NCI-H510A treated with DMSO at 0.1 percent for 48 hours (cell line): ENCODE measurements around the gene CDK4.

Experiments used
- DNase-seq: peaks from one replicate; lab custom pipeline; 2025; lab: John Stamatoyannopoulos, UW

The CDK4 gene

DNA sequence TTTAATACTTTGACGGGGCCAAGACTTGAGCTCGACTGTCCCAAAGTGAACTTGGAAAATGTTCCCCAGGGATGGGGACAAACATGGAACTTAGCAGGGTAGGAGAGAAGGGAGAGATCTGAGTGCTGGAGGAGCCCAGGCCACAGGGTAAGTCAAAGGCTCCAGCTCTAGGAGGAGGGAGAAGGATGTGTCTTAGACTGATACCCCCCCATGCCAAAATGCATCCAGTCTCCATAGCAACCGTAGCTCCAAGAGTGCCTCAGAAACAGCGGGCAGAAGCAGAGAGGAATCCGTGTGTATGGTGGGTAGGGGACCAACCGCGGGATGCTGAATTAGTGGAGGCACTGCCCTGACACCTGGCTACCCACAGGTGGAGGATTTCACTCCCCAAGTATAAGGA is 12.7 kb downstream of the CDK4 start:
- DNase-seq, result no peak

- DNase-seq, result no peak
Observed at GRCh38 chr12:57738661-57739237, 13.4 kb downstream of the CDK4 start, which contains the start of gene AGAP2. Gene AGAP2, minus strand, starts transcription at chr12:57738742. Its CDS starts 496 bp downstream, at chr12:57738246.

DNA sequence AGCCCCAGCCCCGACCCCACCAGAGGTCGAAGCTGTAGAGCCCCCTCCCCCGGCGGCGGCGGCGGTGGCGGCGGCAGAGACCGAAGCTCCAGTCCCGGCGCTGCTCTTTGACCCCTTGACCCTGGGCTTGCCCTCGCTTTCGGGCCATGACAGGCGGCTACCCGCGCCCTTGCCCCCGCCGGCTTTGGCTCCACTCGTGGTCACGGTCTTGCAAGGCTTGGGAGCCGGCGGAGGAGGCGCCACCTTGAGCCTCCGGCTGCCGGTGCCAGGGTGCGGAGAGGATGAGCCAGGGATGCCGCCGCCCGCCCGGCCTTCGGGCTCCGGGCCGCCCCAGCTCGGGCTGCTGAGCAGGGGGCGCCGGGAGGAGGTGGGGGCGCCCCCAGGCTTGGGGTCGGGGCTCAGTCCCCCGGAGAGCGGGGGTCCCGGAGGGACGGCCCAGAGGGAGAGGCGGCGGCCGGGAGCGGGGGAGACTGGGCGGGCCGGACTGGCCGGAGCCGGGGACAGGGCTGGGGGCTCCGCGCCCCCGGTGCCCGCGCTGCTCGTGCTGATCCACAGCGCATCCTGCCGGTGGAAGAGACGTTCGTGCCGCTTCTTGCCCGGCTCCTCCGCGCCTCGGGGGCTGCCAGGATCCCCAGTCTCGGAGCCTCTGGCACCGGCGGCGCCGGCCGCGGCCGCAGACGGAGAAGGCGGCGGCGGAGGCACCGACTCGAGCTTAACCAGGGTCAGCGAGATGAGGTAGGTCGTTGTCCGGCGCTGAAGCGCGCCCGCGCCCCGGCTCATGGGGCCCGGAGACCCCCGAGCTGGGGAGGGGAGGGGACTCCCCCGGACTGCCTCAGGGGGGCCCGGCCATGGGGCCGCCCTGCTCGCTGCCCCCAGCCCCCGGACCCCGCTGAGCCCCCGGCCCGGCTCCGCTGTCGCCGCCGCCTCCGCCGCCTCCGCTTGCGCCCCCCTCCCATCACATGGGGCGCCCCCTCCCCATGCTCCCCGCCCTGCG is 14.3 kb downstream of the CDK4 start:
- no peak for DNase-seq

GRCh38 chr12:57736741-57737466 is 15.2 kb downstream of the CDK4 start:
- no peak for DNase-seq

DNA sequence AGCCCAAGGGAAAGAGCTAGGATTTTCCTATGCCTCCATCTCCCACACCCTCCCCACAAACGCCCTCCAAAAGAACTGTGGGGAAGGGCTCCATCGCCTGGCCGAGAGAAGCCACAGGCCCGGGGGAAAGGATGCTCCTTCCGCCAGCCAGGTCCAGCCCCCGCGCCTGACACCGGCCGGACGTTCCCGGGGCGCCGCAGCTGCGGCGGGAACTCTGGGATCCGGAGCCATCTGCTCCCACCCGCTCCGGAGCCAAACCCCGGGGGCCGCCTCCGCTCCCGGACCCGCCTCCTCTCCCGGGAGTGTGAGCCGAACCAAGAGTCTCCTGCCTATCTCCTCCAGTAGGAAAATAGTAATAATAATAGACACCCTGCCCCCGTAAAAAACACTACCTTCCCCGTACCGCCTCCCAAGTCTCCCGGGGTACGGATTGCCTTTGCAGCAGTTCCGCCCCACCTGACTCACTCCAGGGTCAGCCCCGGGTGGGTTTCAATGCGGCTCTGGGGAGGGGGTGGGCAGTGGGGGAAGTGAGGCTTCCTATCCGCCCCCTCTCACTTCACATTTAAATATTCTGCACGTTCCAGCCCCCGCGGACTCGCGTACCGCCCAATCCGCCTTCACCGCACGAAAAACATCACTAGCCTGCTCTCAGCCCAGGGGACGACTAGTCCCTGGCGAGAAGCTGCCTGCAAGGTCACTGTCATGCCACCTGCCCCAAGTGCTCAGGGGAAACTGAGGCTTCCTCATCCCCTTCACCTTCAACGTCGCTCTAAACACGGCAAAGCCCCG is 16.0 kb downstream of the CDK4 start:
- peak; percentile 66 for DNase-seq

DNA sequence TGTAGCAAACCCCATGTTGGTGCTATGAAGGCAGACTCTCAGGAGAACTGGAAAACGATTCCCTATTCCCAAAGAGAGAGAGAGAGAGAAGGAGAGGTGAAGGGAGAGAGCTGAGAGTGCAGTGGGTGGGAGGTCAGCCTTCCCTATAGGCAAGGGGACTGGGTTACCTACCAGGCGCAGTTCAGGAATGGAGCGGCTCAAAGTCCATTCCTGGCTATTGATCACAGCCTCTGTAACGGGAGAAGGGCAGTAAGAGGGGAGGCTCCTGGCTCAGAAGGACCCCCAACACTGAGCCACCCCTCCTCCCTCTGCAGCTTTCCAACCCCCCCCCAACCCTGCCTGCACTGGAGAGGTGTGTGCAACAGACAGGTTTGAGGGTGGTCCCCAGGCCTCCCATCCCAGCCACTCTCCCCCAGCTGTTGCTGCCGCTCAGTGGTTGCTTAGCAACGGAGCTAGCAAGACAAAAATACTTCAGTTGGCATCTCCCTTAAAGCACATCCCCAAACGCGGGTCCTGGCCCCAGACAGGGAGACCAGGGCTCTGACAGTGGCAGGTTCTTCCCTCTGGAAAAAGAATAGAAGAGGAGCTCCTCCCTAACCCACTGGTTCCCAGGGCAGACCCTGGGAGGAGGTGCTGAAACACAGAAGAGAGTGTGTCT is 16.8 kb downstream of the CDK4 start:
- no peak for DNase-seq

DNA sequence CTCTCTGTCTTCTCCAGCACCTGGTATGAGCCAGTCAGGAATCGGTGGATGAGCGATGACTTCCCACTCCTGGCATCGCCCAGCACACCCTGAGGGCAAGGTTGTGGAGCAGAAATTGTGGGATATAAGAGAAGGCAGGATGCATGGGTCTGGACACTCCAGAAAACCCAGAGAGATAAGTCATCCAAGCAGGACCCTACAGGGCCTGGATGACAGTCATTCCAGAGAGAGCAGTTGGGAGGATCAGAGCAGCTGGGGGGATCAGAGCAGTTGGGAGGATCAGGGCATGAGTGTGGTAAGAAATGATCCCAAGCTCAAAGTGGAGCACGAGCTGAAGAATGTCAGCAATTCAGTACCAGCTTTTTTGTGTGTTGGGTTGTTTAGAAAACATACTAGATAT is 17.5 kb downstream of the CDK4 start:
- no peak for DNase-seq

DNA sequence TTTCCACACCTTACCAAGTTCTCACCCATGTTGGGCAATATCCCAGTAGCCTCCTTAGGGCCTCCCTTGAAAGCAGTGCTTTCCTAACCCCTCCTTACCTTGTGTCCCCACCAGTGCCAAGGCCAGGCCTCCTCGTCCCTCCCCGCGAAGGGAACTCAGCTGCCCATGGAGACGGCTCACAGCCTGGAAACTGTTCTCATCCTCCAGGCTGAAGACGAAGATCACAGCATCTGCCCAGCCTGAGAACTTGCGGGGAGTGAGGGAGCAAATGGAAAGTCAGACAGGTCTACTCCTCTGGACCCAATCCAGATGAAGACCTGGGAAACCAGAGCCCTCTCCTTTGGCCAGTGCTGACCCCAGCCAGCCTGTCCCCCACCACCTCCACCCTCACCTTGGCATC is 18.2 kb downstream of the CDK4 start:
- DNase-seq, result no peak

GRCh38 chr12:57732726-57733593 is 19.1 kb downstream of the CDK4 start:
- DNase-seq, result no peak

- DNase-seq, result no peak
Observed at GRCh38 chr12:57732270-57732669, 19.8 kb downstream of the CDK4 start.

DNA sequence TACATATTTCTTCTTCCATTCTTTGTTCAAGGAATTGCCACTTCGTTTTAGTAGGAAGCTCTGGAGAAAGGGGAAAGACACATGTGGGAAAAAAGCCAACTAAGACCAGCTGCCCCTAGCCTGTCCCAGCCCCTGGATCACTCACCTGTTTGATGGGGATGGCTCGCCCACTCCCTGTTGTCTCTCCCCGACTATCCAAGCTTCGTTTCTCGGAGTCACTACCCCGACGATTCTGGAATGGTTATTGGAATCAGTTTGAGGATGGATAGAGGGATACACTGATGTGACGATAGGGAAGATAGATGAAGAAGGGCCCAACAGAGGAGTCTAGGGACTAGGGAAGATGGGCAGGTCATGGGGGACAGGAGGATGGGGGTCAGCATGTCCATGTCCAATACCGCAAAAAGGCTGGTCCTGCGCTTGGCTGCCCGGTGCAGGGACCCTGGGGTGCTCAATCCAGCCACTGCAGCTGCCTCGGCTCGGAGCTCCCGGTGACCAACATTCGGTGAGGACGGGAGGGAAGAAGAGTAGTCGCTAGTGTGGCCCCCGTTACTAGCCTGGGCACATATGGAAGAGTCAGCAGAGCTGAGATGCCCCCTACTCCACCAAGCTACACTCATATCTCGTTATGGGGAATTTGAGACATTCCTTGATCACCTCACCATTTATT is 20.6 kb downstream of the CDK4 start:
- DNase-seq, result no peak

DNA sequence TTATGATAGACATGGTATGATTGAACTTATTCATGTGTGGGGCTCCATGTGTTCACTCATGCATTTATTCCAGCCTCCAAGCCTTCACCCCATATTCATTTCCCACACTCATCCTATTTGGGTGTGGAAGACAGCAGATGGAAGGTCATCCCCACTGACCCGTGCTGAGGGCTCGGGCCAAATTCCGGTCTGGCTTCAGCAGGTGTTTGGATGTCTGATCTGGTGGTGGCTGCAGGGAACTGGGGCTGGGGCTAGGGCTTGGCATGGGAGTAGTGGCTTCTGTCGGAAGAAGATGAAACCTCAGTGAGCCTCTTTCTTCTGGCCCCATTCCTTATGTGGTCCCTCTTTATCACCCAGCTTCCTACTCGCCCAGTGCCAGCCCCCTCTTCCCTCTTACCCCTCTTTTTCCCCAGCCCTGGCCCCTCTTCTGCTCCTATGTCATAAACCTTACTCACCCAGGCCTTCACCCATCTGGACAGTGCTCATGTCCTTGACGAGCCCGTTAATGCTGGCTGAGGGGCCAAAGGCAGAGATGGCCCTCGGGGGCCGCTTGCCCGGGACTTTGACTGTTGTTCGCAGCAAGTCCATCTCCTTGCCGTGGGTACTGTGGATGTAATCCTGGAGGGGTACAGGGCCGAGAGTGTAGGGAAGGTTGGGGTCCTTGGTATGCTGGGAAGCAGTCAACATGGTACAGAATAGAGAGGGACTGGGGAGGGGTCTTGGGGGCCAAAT is 21.6 kb downstream of the CDK4 start:
- DNase-seq, result no peak

DNA sequence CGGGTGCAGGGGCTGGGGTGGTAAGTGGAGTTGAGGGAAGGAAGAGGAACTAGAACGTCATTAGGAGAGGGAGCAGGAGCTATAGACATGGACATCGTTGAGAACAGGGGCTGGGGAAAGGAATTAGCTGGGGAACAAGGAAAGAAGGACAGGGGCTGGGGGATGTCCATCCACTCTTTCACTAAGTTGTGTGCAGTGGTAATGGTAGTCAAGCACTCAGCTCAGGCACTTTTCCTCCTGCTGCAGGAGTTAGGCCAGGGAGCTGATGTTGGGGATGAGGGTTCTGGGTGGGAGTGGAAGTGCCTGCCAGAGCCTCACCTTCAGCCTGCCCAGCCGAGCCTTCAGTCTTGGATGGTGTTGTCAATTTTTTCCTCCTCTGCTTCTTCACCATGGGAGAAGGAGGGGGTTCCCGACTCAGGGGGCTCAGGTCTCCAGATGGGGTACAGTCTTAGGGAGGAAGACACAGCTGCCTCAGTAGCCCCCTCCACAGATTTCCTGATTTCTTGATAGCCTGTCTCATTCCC is 22.7 kb downstream of the CDK4 start:
- DNase-seq, result no peak

- DNase-seq, result no peak
Observed at GRCh38 chr12:57727758-57728395, 24.2 kb downstream of the CDK4 start.

DNA sequence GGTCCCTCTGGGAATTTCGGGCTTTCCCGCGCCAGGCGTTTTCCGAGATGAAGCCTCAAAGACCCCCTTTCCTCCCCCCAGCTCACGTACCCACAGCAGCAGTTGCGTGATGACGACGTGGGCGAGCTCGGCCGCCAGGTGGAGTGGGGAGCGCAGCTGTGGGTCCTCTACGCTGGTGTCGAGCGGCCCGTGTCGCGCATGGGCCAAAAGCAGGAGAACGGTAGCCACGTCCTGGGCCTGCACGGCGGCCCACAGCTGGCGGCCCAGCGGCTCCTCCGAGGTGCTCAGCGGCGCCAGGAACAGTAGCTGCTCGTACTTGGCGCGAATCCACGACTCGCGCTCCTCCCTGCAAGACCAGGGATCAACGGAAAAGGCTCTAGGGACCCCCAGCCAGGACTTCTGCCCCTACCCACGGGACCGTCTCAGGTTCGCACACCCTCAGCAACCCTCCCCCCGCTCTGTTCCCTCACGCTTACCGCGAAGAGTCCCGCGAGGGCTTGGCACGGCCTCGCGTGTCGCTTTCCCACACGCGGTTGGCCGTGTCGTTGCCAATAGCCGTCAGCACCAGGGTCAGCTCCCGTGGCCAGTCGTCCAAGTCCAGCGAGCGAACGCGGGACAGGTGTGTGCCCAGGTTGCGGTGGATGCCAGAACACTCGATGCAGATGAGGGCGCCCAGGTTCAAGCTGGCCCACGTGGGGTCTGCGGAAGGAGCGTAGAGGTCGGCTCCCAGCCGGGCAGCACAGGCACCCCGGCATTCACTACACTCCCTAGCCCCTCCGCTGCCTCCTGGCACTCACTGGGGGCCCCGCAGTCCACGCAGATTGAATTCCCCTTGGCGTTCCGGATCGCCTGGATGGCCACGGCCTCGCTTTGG is 25.0 kb downstream of the CDK4 start:
- DNase-seq, result no peak

DNA sequence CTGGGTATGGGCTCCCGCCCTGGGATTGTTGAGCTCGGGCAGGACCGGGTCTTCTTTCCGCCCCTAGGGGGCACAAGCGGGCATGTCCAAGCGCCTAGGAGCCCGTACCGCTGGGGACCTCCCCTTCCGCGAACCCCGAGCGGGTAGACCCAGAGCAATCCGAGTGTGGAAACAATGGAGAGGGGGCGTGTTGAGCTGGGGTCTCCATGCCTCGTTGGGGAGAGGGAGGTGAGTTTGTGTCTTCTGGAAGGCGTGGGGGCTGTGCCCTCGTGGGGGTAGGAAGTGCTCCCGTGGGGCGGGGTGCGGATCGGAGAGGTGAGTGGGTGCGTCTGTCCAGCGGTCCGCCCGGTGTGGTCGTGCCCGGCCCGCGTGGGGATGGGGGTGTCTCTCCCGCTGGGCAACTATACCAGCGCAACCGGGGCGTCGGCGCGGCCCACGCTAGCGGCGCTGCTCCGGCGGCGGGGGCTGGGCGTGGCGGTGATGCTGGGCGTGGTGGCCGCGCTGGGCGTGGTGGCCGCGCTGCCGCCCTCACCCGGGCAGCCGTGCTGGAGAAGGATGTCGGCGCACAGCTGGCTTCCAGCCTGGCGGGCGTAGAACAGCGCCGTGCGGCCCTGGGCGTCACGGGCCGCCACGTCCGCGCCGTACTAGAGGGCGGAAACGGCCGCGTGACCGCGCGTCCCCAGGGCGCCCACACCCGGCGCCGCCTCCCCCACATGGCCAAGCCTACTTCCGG is 25.8 kb downstream of the CDK4 start:
- DNase-seq, result peak; percentile 91

DNA sequence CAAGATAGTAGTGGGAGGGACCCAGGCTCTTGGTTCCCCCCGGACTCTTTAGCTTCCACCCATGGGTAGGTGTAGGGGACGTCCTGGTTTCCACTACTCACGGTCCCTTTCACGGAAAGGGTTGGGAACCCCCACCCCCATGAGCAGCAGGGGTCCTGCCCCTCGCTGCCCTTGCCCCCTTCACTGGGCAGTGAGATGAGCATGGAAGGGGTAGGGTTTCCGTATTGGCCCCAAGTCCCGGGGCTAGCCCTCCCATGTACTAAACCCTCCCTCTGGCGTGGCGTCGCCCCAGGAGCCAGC is 26.3 kb downstream of the CDK4 start:
- no peak for DNase-seq
